ENCODE measurements around the gene MGMT.

Gene MGMT

DNA sequence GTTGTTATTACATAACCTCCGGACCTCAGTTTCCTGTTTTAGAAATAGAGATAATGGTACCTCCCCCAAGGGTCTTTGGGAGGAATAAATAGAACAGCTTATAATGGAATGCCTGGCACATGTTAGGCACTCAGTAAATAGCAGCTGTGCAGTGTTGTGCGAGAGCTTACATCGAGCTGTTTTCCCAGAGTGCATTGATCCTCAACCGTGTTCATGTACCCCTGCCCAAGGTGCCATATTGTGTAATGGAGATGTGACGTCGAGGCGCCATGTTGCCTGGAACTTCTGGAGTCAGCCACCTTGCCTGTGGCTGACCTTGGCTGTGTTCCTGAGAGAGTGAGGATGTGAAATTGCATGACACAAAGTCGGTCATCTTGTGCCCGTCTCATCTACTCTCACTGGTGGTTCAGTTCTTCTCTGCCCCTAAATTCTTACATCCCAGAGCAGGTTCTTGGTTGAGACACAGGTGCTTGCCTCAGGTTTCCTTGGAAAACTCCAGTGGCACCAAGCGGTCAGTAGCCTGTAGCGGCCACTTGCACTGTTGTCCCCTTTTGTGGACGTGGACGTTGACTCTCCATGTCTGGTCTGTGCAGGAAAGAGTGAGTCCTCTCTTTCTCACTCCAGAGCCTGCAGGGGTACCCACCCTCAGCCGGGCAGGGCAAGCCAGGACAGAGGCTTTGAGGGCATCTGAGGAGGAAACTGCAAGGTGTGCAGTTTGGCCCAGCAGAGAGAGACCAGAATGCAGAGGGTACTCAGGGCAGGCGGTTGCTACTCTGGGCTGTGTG lies 230.6 kb downstream of the MGMT start:
- H3K36me3 ChIP-seq (ENCODE audit: insufficient read depth, low read length): no peaks in the 10 kb centered on the region
- H3K4me1 ChIP-seq (ENCODE audit: control insufficient read depth, insufficient read depth, low read length, unreplicated experiment): no peaks in the 10 kb centered on the region
- no peak overlapping the region for H3K4me3 ChIP-seq (ENCODE audit: low read depth, low read length)
- no peak overlapping the region for H2AFZ ChIP-seq (ENCODE audit: low read length, unreplicated experiment)
- no peaks in the 10 kb centered on the region for H3K79me2 ChIP-seq (ENCODE audit: control insufficient read depth, insufficient read depth, low read length, unreplicated experiment)
- no peaks in the 10 kb centered on the region for H3K27me3 ChIP-seq (ENCODE audit: insufficient read depth, low read length)
- no peak overlapping the region for H3K27ac ChIP-seq (ENCODE audit: low read depth, low read length)

DNA sequence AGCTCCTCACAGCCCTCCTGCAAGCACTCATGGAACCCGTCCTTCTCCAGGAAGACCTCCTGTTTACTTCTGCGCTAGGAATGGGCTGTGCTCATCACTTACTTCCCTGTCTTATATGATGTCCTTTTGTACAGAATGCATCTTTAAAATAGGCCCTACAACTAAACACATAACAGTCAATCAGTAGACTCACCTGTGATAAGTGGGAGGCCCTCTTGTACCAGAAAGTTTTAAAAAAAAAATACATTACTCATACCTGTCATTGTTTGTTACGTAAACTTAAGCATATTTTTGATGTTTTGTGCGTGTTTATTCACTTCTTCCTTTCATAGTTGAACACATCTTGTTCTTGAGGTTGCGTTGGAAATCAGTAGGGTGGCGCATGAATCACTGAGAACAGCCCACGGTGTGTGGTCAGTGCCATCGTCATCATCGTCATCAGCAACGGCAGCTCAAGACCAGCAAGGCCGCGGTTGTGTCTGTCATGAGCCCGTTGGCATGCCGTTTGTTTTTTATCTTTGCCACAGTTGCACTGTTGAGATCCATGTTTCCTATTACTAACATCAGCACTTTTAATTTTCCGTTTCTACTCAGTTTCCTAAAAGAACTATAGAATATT lies 232.8 kb downstream of the MGMT start:
- Histone ChIP-seq H3K4me3 (ENCODE audit: low read depth, low read length) (no peak overlapping the region), H2AFZ (ENCODE audit: low read length, unreplicated experiment) (no peak overlapping the region), H3K27me3 (ENCODE audit: insufficient read depth, low read length) (no peaks in the 10 kb centered on the region), H3K79me2 (ENCODE audit: control insufficient read depth, insufficient read depth, low read length, unreplicated experiment) (no peaks in the 10 kb centered on the region), H3K36me3 (ENCODE audit: insufficient read depth, low read length) (no peaks in the 10 kb centered on the region), H3K27ac (ENCODE audit: low read depth, low read length) (no peak overlapping the region), H3K4me1 (ENCODE audit: control insufficient read depth, insufficient read depth, low read length, unreplicated experiment) (no peaks in the 10 kb centered on the region)

DNA sequence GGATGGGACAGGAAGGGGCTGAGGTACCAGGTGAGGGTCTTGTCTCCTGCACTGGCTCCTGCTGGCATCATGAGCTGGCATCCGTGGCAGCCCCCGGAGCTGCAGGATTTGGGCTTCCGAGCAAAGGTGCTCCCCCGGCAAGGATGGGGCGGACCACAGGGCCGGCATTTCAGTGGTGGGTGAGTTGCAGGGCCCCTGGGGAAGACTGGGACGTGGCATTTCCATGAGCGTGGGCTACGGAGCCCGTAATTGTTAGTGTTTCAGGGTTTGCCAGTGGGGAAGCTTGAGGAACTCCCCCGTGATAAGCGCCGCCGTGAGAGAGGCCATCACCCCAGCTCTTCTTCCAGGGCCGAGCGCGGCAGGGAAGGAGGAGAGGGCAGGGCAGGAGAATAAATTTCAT lies 235.6 kb downstream of the MGMT start:
- H3K27ac ChIP-seq (ENCODE audit: low read depth, low read length): no peak overlapping the region
- H3K36me3 ChIP-seq (ENCODE audit: insufficient read depth, low read length): no peaks in the 10 kb centered on the region
- no peaks in the 10 kb centered on the region for H3K79me2 ChIP-seq (ENCODE audit: control insufficient read depth, insufficient read depth, low read length, unreplicated experiment)
- H3K27me3 ChIP-seq (ENCODE audit: insufficient read depth, low read length): no peaks in the 10 kb centered on the region
- no peak overlapping the region for H3K4me3 ChIP-seq (ENCODE audit: low read depth, low read length)
- no peak overlapping the region for H2AFZ ChIP-seq (ENCODE audit: low read length, unreplicated experiment)
- H3K4me1 ChIP-seq (ENCODE audit: control insufficient read depth, insufficient read depth, low read length, unreplicated experiment): peaks cover under 1% of the 10 kb centered on the region

DNA sequence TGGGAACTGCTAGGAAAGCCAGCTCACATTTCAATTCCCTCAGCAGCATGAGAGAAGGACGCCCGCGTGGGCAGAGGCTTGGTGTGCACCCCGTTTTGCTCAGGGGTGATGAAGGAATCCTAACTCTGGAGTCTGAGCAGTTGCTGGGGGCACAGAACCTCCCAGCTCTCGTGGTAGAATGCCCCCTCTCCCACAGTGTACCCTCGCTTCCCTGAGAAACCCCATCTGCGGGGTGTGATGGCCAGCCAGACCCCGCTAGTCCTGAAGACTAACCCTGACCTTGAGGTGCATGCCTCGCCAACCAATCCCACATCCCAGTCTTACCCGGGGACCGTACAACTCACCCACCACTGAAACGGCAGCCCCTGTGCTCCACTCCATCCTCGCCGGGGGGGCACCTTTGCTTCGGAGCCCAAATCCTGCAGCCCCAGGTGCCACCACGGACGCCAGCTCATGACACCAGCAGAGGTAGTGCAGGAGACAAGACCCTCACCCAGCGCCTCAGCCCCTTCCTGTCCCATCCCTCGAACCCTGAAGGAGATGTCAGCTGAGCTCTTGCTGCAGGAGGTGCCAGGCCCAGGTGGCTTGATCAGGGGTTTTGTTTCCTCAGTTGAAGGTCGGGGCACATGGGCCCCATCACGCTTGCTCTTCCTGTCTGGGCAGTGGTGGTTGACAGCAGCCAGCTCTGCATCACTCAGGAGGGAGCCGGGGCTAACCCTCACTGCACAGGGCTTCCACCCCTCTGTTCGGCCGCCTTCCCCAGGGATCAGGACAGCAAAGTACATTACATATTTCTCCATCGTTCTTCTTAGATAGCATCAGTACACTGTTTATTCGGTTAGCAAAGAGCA lies 236.5 kb downstream of the MGMT start:
- Histone ChIP-seq H3K27ac (ENCODE audit: low read depth, low read length) (no peak overlapping the region), H3K79me2 (ENCODE audit: control insufficient read depth, insufficient read depth, low read length, unreplicated experiment) (no peaks in the 10 kb centered on the region), H3K36me3 (ENCODE audit: insufficient read depth, low read length) (no peaks in the 10 kb centered on the region), H3K4me3 (ENCODE audit: low read depth, low read length) (no peak overlapping the region), H3K4me1 (ENCODE audit: control insufficient read depth, insufficient read depth, low read length, unreplicated experiment) (peaks cover 8% of the 10 kb centered on the region), H2AFZ (ENCODE audit: low read length, unreplicated experiment) (no peak overlapping the region), H3K27me3 (ENCODE audit: insufficient read depth, low read length) (no peaks in the 10 kb centered on the region)

DNA sequence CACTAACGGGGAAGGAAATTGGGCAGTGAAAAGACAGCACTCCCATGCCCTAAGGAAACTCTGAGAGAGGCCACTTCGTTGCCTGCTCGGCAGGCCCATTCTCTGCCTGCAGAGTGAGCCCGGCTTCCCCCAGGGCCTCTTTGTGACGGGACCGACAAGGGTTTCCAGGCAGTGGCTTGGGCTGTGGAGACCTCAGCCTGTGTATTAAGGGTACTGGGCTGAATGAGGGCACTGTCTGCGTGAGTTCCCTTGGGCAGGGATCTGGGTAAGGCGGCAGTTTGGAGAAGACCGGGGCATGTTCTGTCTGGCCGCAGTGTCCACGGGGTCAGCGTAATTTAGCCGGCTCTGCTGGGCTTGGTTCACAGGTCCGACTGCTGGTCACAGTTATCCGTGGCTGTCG lies 237.2 kb downstream of the MGMT start:
- H3K4me3 ChIP-seq (ENCODE audit: low read depth, low read length): no peak overlapping the region
- no peaks in the 10 kb centered on the region for H3K27me3 ChIP-seq (ENCODE audit: insufficient read depth, low read length)
- no peak overlapping the region for H3K27ac ChIP-seq (ENCODE audit: low read depth, low read length)
- H3K4me1 ChIP-seq (ENCODE audit: control insufficient read depth, insufficient read depth, low read length, unreplicated experiment): peaks cover 8% of the 10 kb centered on the region
- H3K36me3 ChIP-seq (ENCODE audit: insufficient read depth, low read length): no peaks in the 10 kb centered on the region
- no peaks in the 10 kb centered on the region for H3K79me2 ChIP-seq (ENCODE audit: control insufficient read depth, insufficient read depth, low read length, unreplicated experiment)
- no peak overlapping the region for H2AFZ ChIP-seq (ENCODE audit: low read length, unreplicated experiment)

DNA sequence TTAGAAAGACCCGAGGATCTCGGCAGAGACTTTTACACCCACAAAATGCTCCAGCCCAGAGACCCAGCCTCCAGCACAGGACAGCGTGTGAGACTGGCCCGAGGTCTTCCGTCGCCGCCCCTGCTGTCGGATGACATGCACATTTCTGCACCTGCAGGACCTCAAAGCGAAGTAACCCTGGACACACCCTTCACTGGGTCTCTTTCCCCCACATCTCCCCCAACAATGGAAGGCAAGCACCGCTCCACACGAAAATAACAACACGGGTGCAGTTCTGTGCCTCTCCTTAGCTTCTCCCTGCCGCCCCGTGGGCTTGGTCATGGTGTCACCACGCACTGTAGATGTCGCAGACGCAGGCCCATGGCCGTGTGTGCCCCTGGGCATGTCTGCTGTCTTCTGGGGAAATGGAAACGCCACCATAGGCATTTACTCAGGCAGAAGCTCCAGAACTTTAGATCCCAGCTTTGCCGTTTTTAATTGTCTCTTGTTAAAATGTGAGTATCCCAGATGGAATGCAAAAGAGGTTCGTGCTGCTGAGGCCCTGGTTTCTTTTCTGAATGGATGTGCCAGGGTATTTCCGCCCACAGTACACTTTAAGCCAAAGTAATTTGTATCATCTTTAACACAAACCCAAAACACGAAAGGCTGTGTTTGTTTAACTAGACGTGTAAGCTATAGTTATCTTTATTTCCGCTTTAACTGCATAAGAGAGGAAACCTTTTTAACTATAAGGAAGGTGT lies 237.9 kb downstream of the MGMT start:
- Histone ChIP-seq H3K27me3 (ENCODE audit: insufficient read depth, low read length) (no peaks in the 10 kb centered on the region), H3K36me3 (ENCODE audit: insufficient read depth, low read length) (no peaks in the 10 kb centered on the region), H3K4me1 (ENCODE audit: control insufficient read depth, insufficient read depth, low read length, unreplicated experiment) (peaks cover 8% of the 10 kb centered on the region), H3K4me3 (ENCODE audit: low read depth, low read length) (no peak overlapping the region), H2AFZ (ENCODE audit: low read length, unreplicated experiment) (no peak overlapping the region), H3K79me2 (ENCODE audit: control insufficient read depth, insufficient read depth, low read length, unreplicated experiment) (no peaks in the 10 kb centered on the region), H3K27ac (ENCODE audit: low read depth, low read length) (no peak overlapping the region)

DNA sequence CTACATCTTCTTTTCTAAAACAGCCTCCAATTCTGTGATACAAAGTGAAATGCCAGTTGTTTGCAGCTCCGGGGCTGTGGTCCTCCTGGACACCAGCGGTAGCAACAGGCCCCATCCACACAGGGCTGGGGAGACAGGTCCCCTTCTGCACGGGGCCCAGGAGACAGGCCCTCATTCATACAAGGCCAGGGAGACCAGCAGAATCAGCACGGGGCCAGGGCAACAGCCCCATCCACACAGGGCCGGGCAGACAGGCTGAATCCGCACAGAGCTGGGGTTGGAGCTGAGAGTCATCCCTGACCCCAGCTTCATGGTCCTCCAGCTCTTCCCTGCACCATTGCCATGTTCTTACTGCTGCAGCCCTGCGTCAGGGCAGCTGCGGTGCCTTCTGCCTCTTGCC lies 238.6 kb downstream of the MGMT start:
- peaks cover 8% of the 10 kb centered on the region for H3K4me1 ChIP-seq (ENCODE audit: control insufficient read depth, insufficient read depth, low read length, unreplicated experiment)
- H2AFZ ChIP-seq (ENCODE audit: low read length, unreplicated experiment): no peak overlapping the region
- H3K79me2 ChIP-seq (ENCODE audit: control insufficient read depth, insufficient read depth, low read length, unreplicated experiment): no peaks in the 10 kb centered on the region
- H3K36me3 ChIP-seq (ENCODE audit: insufficient read depth, low read length): no peaks in the 10 kb centered on the region
- H3K27me3 ChIP-seq (ENCODE audit: insufficient read depth, low read length): no peaks in the 10 kb centered on the region
- H3K4me3 ChIP-seq (ENCODE audit: low read depth, low read length): no peak overlapping the region
- H3K27ac ChIP-seq (ENCODE audit: low read depth, low read length): no peak overlapping the region

DNA sequence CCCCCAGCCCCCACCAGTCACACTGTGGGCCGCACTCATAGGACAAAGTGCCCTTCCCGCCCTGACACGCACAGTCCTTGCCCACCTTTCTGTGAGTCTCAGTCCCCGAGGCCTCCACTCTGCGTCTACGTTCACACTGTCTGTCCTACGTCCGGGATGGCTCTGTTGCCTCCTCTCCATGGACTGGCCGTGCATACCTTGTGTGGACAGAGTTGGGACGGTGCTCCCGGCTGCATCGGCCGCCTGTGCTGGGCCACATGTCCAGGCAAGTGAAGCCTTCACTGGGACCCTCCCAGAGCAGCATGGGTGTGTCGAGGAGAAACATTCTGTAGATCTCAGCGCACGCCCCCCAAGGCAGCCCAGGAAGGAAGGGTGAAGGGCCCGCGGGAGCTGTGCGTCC lies 239.0 kb downstream of the MGMT start:
- H3K27ac ChIP-seq (ENCODE audit: low read depth, low read length): no peak overlapping the region
- H3K4me1 ChIP-seq (ENCODE audit: control insufficient read depth, insufficient read depth, low read length, unreplicated experiment): peaks cover 8% of the 10 kb centered on the region
- no peaks in the 10 kb centered on the region for H3K36me3 ChIP-seq (ENCODE audit: insufficient read depth, low read length)
- H3K27me3 ChIP-seq (ENCODE audit: insufficient read depth, low read length): no peaks in the 10 kb centered on the region
- no peaks in the 10 kb centered on the region for H3K79me2 ChIP-seq (ENCODE audit: control insufficient read depth, insufficient read depth, low read length, unreplicated experiment)
- H2AFZ ChIP-seq (ENCODE audit: low read length, unreplicated experiment): no peak overlapping the region
- no peak overlapping the region for H3K4me3 ChIP-seq (ENCODE audit: low read depth, low read length)

DNA sequence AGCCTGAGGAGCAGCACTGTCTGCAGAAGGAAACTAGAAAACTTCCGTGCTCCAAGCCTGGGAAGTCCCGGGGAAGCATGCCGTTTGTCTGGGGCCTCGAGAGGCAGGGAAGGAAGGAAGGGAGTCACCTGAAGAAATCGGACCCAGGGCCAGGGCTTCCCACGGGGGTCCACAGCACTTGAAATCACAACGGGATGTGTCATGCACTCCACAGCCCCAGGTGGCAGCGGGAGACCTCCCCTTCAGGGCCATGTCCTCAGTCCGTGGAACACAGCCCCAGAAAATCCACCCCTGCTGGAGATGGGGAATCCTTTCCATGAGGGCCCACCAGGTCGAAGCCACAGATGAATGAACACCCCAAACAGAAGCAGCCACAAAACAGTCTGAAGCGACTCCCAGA lies 239.5 kb downstream of the MGMT start:
- no peaks in the 10 kb centered on the region for H3K36me3 ChIP-seq (ENCODE audit: insufficient read depth, low read length)
- no peaks in the 10 kb centered on the region for H3K79me2 ChIP-seq (ENCODE audit: control insufficient read depth, insufficient read depth, low read length, unreplicated experiment)
- H3K27ac ChIP-seq (ENCODE audit: low read depth, low read length): no peak overlapping the region
- H3K4me3 ChIP-seq (ENCODE audit: low read depth, low read length): no peak overlapping the region
- no peak overlapping the region for H2AFZ ChIP-seq (ENCODE audit: low read length, unreplicated experiment)
- H3K4me1 ChIP-seq (ENCODE audit: control insufficient read depth, insufficient read depth, low read length, unreplicated experiment): peaks cover 8% of the 10 kb centered on the region
- H3K27me3 ChIP-seq (ENCODE audit: insufficient read depth, low read length): no peaks in the 10 kb centered on the region

Measured in ACC112 (cell line).